NCI-H1048 (cell line): Measurements from ENCODE around the gene LRWD1.
"Not testable (repeated sequence)": the region's sequence is repeated elsewhere in the genome, so short reads cannot be mapped to it uniquely, and the experiment has no call there.

Experiments used
- DNase-seq: peaks from one replicate; lab custom pipeline; 2025; lab: John Stamatoyannopoulos, UW

LRWD1 gene

DNA sequence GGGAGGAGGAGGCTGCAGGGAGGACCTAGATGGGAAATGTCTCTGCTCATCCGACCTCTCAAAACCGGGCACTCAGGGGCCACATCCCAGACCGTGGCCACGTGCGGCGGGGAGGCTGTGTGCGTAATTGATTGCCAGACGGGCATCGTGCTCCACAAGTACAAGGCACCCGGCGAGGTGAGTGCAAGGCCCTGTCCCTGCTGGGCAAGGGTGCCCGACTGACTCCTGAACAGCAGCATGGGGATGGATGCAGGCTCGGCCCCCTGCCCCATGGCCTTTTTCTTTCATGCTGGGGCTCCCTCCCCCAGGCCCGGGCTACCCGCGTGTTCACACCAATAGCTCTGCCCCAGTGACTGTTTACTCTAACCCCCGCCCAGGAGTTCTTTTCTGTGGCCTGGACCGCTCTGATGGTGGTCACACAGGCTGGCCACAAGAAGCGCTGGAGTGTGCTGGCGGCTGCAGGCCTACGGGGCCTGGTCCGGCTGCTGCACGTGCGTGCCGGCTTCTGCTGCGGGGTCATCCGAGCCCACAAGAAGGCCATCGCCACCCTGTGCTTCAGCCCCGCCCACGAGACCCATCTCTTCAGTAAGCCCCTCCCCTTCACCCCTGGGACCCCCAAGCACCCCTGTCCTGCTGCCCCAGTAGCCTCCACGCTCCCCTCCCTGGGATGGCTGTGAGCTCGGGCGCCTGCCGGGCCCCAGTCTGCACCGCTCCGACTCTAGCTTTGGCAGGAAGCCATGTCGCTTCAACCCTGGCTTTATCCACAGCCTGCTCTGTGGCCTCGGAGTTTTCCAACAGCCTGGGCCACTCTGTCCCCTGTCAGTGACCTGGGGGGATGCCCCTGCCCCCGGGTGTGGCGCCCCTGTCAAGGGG is 3.9 kb downstream of the LRWD1 start:
- DNase-seq: no peak

DNA sequence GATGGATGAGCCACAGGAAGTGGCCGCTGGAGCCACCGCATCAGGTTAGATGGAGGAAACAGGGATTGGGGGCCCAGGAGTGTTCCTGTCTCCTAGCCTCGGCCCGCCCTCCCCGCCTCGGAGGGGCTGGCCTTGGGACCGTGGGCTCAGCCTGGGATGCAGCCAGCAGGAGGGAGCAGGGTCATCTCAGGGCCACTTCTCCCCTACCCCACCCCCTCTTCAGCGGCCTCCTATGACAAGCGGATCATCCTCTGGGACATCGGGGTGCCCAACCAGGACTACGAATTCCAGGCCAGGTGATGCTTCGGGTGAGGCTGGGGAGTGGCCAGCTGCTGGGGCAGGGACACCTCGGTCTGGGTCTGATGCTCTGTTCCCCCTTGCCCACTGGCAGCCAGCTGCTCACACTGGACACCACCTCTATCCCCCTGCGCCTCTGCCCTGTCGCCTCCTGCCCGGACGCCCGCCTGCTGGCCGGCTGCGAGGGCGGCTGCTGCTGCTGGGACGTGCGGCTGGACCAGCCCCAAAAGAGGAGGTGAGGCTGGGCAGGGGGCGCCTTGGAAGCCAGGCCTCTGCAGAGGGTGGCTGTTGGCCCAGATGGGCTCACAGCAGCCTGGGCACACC is 4.7 kb downstream of the LRWD1 start:
- no peak for DNase-seq

DNA sequence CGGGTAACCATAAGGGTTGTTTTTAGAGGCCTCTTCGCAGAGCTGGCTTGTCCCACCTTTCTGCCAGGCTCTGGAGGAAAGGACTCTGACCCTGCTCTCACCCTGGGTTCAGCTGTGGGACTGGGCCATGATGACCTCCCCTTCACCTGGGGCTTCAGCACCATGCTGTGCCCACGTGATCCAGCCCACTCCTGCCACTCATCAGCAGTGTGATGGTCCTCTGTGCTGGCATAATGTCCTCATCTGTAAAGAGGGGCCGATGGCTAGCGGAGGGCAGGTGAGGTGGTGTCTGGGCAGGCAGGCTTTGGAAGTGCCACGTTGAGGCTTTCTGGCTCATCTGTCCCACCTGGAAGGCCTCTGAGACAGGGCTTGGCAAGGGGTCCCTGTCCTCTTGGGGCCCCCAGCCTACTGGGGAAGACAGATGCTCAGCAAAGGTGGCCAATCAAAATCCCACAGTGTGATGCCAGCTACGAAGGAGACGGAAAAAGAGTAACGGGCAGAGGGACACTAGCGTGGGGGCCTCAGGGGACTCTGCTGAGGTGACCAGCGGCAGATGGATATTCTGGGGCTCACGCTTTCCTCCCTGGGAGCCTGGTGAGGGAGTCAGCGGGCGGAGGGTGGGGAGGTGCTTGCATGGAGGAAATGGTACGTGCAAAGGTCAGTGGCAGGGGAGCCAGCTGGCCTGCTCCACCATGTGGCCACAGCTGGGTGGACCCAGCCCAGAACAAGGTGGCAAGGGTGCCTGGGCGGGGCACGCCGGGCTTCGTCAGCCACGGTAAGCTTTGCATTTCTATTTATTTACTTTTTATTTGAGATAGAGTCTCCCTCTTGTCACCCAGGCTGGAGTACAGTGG is 5.4 kb downstream of the LRWD1 start:
- DNase-seq: no peak

- no peak for DNase-seq
Observed at GRCh38 chr7:102471791-102472125, 7.0 kb downstream of the LRWD1 start.

- no peak for DNase-seq
Observed at GRCh38 chr7:102472126-102473041, 7.6 kb downstream of the LRWD1 start.

DNA sequence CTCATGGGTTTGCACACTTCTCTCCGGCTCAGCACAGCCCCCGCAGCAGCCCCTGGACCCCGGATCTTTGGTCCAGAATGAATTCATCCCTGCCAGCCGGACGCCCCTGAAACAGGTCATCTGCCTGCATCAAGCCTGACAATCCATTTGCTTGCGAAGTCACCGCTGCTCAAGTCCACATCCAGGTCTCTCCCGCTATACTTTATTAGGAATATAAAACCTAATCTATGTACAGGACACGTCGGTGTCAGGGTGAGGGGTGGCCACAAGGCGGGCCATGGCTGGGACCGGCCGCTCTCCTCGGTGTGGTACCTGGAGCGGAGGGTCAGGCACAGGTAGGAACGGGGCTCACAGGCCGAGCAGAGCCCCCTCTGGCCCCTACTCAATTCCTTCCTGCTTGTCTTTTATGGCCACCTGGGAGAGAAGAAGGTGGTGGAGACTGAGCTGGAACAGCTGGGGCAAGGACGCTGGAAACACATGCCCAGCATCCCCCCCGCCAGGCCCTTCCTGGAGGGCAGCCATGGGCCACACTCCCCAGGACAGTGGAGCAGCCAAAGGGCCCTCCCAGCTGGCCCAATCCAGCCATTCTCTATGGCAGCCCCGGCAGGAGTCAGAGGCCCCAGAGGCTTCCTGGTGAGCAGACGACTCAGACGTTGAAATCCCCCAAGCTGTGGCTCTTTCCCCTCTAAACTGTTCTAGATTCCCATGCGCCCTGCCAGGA is 8.6 kb downstream of the LRWD1 start:
- DNase-seq: no peak

DNA sequence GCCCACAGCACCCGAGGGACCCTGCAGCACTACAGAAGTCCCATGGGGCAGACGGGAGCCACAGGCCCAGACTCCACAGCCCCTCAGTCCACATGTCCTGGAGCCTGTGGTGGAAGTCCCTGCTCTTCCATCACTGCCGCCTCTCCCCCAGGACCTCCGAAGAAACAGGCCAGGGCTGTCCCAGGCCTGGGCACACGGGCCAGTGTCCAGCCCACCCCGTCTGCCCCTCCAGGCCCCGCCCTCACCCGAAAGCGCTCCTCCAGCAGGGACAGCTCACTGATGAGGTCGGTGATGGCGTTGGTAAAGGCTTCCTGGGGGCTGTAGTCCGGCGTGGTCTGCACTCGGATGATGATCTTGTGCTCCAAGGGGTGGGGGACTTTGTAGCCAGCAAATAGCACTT is 9.3 kb downstream of the LRWD1 start:
- not testable (repeated sequence) for DNase-seq

DNA sequence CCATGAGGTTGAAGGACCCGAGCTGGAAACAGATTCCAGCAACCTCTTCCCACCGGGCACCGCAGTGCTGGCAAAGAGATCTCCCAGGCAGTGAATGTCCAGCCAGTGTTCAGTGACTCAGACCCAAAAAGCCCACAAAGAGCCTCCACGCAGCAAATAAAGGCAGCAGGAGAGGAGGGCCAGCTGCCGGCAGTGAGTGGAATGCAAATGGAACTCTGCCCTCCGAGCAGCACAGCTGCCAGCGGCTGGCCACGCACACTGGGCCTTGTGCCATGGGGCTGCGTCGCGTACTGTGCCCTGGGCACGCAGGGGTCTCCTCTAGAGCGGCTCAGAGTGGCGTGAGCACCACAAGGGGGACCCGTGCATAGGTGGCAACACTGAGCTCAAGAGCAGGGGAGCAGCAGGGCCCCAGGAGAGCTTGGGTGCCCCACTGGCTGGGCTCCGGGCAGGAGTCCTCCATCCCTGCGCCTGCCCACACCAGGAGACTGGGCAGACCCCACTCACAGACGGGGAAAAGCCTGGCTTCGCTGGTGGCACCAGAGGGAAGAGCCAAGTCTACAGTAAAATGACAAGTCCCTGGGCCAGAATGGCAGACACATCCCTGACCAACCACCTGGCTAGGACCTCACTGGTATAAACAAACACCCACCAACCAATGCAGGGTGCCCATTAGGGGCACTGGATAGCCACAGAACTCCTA is 10.1 kb downstream of the LRWD1 start:
- DNase-seq: not testable (repeated sequence)

DNA sequence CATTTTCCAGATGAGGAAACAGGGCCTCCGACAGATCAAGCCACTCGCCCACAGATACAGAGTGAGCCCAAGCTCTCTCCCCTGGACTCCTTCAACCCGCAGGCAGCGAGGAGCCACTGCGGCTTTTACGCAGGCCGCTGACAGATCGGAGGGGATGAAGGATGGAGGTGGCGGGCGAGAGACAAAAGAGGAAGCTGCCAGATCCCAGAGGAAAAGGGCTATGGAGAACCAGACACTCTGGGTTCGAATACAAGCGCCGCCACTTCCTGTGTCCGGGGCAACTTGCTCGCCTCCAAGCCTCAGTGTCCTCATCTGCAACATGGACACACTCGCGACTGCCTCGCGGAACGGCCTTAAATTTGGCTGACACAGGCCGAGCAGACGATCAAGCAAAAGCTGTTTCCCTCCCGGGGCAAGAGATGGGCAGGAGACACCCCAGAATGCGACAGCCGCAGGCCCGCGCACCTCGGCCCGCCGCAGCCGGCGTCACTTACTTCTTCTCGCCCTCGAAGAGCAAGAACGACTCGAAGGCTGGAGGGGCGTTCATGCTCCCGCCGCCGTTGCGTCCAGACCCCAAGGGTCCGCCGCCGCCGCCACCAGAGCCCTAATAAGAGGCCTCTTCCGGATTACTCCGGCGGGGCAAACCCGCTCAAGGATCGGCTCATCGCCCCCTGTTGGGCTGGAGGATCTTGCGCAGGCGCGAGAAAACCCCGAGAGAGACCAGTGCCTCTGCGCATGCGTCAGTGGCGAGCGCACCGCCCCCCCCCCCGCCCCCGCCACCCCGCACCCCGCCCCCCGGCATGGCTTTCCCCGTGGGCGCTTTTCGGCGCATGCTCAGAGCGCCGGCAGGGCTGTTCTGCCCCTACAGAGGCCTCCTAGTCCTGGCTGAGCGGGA is 13.8 kb downstream of the LRWD1 start, which contains the start of gene POLR2J:
Gene POLR2J (minus strand): TSS at position 609 of the 895 bp plus-strand sequence. CDS start 62 bp downstream, at position 547.
- DNase-seq: not testable (repeated sequence)

DNA sequence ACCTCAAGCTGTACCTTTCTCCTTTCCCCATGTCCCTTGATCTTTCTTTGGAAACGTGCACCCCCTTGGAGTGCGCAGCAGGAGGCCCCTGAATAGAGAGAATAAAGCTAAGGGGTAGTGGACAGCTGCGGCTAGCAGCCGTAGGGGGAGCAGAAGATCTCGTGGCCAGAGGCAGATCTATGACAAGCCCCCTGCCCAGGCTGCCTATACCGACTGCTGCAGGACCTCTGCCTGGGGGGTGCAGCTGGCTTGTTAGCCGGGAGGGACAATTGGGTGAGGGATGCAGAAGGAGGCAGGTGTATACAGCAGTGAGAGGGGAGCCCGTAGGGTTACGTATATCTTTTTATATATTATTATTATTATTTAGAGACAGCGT is 14.4 kb downstream of the LRWD1 start:
- not testable (repeated sequence) for DNase-seq

DNA sequence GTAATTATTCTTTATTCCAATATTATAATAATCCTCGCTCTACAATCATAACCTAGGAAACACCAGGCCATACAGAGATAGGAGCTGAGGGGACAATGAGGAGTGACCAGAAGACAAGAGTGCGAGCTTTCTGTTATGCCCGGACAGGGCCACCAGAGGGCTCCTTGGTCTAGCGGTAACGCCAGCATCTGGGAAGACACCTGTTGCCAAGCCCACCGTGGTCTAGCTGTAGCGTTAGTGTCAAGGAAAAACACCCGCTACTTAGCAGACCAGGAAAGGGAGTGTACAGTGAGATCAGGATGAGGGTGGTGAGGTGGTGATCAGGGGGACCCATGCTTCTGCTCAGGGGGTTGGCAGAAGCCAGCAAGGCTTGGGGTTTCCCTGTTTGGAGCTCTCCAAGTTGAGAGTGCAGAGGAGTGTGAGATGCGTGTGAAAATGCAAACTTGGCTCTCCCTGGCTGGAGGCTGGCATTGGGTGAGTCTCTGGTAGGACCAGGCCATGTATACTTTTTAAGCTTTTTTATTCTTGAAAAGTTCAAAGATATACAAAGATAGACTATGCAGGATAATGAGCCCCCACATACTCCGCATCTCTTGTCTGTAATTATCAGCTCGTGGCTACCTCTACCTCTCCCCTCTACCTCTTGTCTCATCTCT is 15.3 kb downstream of the LRWD1 start:
- DNase-seq: not testable (repeated sequence)

- DNase-seq: not testable (repeated sequence)
Observed at GRCh38 chr7:102481962-102482361, 17.2 kb downstream of the LRWD1 start.

GRCh38 chr7:102484317-102484716 is 19.5 kb downstream of the LRWD1 start:
- DNase-seq: not testable (repeated sequence)

- DNase-seq: not testable (repeated sequence)
Observed at GRCh38 chr7:102490529-102491075, 25.8 kb downstream of the LRWD1 start.

- DNase-seq: not testable (repeated sequence)
Observed at GRCh38 chr7:102493220-102493935, 28.6 kb downstream of the LRWD1 start.

- DNase-seq: not testable (repeated sequence)
Observed at GRCh38 chr7:102494026-102494425, 29.2 kb downstream of the LRWD1 start.

GRCh38 chr7:102494473-102495149 is 29.8 kb downstream of the LRWD1 start:
- DNase-seq: not testable (repeated sequence)
